HG03045 (cell line): ENCODE data around the gene ZFP28.

ENCODE experiments used
- ATAC-seq: cut with Tn5 transposase; IDR thresholded peaks from one replicate; pipeline ENCODE4 v1.9.1; 2021; ENCODE audit warnings: mild to moderate bottlenecking, moderate library complexity; ENCODE audit not compliant: unreplicated experiment

Gene ZFP28

DNA sequence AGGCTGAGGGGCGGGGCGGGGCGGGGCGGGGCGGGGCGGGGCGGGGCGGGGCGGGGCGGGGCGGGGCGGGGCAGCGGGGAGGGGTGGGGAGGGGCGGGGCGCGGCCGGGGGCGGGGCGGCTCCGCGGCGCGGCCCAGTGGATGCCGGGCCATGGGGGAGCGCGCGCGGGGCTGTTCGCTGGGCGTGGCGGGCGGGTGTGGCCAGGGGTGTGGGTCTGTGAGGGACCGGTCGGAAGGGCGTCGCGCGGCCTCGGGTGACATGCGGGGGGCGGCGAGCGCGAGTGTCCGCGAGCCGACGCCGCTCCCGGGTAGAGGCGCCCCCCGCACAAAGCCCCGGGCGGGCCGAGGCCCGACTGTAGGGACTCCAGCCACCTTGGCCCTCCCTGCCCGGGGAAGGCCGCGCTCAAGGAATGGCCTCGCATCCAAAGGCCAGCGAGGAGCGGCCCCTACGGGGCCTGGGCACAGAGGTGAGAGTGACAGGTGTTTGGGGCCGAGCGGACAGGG lies at the start of gene ZFP28:
ZFP28 (plus strand) TSS at position 188 of the 503 bp plus-strand sequence; CDS start at position 259, 71 bp downstream.
- ATAC-seq = peak; percentile 39

DNA sequence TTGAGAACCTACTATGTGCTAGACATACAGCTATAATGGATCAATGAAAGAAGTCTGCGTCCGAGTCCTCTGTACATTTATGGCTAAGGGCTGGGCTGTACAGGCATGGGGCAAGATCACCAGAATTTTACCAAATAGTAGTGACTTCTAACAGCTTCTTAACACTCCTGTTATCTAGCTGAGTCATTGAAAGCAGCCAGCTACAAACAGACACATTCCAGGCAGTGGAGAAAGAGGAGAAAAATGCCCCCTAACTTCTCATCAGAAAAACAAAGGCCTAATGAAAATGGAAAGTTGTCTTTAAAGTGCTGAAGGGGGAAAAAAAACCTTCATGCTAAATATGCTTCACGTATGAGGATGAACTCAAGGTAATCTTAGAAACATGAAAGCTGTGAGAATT lies 47.3 kb upstream of the ZFP28 start:
- no peak for ATAC-seq

DNA sequence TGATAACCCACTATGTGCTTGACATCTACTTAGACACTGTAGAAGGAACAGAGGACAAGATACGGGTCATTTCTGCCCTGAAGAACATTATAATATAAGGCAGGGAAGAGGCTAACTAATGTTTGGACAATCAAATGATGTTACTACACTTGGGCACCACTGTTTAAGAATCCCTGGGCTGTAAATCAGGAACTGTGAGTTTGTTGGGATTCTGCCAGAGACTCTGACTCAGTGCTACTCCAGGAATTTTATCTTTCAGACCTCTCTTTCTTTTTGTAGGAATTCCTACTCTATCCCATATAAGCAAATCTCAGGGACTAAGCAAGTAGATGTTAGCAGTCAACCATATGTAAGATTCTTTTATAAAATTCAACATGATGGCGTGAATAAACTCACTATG lies 34.2 kb upstream of the ZFP28 start:
- no peak for ATAC-seq

DNA sequence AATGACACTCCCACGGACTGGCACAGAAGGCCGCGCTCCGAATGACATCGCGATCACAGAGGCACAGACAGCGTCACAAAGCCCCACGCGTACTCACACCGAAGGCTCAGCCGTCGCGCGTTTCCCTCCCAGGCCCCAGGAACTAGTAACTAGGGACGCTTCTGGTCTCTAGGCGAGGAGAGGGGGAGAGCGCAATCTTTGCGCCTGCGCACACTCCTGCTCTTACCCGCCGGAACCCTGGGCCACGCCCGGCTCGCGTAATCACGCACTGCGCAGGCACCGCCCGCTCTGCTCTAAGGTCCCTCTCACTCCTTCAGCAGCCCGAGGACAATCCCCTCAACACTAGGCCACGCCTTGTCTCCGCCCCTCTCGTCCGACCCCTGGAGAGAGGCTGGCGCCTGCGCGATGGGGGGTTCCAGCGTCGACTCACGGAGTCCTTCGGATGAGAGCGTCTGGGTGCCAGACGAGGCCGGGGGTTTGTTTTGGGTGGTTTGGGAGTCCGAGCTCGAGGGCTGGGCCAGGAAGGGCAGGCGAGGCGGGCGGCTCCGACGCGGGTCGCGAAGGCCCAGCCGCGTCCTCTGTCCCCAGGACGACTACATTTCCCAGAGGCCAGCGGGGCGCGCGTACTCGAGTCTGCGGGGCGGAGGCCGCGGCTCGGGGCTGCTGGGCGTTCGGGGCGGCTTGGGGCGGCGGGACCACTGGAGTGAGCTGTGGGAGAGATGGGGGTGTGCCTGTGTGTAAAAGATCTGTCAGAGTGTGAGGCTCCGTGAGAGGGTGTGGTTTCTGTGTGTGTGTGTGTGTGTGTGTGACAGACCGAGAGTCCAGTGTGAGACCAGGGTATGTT lies 31.1 kb upstream of the ZFP28 start, which contains the start of gene ZNF471:
ZNF471 (plus strand) TSS at position 410 of the 844 bp plus-strand sequence. CDS start 3,717 bp downstream, outside the sequence.
- no peak for ATAC-seq

DNA sequence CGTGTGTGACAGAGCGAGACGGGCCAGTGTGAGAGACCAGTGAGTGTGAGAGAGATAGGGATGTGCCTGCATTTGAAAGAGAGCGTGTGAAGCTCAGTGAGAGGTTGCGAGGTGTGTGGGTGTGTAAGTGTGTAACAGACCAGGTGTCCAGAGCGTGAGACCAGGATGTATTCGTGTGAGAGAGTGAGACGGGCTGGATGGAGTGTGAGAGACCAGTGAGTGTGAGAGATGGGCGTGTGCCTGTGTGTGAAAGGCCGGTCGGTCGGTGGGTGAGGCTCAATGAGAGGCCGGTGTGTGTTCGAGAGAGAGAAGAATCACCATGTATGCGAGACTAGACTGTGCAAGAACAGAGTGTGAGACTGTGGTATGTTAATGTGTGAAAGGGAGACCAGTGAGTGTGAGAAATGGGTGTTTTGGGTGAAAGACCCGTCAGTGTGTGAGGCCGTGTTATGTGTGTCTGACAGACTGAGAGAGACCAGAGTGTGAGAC lies 30.4 kb upstream of the ZFP28 start:
- ATAC-seq = no peak

DNA sequence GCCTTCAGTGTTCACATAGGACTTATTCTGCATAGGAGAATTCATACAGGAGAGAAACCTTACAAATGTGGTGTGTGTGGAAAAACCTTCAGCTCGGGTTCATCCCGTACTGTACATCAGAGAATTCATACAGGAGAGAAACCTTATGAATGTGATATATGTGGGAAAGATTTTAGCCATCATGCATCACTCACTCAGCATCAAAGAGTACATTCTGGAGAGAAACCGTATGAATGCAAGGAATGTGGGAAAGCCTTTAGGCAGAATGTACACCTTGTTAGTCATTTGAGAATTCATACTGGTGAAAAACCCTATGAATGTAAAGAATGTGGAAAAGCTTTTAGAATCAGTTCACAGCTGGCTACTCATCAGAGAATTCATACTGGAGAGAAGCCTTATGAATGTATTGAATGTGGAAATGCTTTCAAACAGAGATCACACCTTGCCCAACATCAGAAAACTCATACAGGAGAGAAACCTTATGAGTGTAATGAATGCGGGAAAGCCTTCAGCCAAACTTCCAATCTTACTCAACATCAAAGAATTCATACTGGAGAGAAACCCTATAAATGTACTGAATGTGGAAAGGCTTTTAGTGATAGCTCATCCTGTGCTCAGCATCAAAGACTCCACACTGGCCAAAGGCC lies 13.4 kb upstream of the ZFP28 start:
- no peak for ATAC-seq

DNA sequence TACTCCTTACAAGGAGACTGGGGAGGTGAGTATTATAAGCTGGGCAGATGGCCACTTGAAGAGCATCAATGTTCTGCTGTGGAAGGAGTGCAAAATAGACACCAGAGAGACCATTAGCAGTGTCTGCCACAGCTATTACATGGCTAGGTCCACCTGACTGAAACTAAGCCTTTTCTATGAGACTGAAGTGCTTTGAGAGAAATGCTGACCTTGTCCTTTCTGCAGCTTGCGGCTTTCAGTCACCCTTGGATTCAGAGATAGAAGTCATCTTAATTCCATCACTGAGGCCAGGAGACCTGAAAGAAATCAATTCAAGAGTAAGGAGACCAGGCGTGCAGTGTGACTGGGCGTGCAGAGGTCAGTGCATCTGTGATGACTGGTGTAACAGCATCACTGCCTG lies 1.3 kb upstream of the ZFP28 start:
- ATAC-seq = no peak

DNA sequence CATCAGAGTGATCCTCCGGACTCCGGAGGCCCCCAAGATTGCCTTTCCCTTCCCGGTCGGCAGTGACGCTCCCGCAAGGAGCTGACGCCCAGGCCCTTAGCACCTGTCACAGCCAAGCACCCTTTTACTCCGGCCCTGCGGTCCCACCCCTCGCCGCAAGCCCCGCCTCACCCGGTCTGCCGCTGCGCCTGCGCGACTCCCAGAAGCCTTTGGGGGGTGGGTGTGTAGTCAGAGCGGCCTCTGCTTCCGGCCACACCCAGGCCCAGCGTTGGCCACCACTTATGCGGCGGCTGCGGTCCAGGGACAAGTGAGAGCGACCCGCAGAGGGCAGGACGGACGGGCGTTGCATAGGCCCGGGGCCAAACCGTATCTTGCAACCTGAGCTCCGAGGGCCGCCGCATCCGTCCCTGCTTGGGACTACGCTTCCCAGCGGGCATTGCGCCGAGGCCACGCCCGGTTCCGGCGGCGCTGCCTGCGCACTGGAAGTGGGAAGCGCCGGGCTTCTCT lies 441 bp upstream of the ZFP28 start:
- peak; percentile 81 for ATAC-seq

DNA sequence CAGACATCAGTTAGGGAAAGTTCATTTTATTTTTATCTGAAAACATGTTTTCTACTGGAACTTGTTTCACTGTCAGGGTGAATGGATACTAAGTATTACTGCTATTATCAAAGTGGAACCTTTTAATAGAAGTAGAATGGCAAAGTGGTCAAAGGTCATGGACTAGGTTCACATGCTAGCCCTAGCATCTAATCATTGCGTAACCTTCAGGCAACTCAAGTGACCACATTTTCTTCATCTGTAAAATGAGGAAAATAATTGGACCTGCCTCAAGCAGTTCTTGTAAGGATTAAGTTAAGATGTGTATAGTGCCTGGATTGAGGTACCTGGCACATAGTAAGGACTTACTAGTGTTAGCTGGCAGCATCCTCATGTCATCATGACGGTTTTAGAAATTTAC lies 5.0 kb downstream of the ZFP28 start:
- no peak for ATAC-seq

DNA sequence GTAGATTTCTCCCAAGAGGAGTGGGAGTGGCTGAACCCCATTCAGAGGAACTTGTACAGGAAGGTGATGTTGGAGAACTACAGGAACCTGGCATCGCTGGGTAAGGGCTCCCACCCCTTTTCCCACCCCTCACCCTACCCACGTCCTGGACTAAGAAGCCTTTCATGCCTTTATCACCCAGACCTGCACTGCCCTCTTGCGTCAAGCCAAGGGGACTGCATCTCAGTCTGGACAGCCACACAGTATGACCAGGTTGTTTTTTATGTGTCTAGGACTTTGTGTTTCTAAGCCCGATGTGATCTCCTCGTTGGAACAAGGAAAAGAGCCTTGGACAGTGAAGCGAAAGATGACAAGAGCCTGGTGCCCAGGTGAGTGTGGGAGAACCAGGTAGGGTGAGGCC lies 8.8 kb downstream of the ZFP28 start:
- no peak for ATAC-seq

DNA sequence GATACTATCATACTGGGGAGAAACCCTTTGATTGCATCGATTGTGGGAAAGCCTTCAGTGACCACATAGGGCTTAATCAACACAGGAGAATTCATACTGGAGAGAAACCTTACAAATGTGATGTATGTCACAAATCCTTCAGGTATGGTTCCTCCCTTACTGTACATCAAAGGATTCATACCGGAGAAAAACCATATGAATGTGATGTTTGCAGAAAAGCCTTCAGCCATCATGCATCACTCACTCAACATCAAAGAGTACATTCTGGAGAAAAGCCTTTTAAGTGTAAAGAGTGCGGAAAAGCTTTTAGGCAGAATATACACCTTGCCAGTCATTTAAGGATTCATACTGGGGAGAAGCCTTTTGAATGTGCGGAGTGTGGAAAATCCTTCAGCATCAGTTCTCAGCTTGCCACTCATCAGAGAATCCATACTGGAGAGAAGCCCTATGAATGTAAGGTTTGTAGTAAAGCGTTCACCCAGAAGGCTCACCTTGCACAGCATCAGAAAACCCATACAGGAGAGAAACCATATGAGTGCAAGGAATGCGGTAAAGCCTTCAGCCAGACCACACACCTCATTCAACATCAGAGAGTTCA lies 15.6 kb downstream of the ZFP28 start:
- ATAC-seq = no peak

DNA sequence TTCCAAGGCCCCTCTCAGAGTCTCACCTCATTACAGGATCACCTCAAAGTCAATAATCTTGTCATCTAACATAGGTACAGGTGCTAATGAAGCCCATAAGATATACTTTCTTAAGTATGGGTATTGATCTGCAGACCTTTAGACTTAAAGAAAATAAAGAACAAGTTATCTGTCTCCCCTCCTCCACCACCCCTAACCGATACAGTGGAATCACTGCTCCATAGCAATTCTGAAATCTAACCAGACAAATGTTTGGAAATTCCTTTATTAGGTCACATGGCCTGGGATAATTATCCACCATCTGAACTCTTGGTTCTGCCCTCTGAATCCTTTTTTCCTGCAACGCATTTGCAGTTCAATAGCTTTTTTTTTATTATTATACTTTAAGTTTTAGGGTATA lies 24.0 kb downstream of the ZFP28 start:
- no peak for ATAC-seq

DNA sequence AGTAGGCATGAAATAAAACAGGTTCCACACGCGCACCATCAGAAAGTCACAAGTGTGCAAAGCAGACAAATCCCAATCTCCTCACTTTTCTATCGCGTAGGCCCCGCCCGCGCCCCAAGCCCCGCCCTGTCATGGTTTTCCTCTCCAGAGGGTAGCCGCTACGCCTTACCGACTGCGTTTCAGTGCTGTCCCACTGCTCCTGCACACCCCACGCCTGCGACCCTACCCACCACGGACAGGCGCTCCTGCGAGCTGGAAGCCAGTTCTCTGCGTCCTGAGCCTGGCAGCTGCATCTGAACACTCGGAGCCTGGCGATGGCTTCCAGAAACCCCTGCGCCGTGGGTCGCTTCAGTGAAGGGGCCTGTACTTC lies 28.1 kb downstream of the ZFP28 start:
- peak; percentile 35 for ATAC-seq

DNA sequence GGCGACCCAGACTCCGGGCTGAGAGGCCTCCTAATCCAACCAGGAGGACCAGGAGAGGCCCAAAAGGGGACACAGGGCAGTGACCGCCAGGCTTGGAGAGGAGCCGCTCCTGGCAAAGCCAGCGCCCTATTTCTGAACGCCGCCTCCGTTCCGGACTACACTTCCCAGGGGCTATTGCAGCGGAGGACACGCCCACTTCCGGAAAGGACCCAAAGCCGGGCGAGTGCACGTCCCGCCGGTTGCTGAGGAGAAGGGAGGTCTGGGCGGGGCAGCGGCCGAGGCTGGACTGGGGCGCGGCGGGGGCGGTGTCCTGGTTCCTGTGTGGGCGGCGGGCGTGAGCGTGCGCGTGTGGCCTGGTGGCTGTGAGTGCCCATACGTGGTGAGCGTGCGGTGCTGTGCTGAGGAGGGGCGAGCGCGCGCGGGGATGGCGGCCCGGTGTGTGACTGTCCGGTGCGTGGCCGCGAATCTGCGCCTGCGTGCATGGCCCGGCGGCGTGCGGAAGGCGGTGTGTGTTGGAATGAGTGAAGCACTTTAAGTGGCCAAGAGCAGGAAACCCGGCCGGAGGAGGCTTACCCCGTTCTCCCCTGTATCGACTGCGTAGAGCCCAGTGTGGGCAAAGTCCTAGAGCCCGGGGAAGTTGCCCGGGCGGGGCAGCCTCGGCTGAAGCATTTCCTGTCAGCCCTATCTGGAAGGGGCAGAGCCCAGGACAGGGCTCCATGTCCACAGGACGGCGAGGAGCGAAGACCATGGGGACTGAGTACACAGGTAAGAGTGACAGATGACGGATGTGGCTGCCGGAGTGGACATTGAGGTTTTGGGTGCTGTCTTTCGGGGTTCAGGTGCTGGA lies 28.7 kb downstream of the ZFP28 start, which contains the start of gene ZNF470:
ZNF470 (plus strand) TSS at position 195 of the 847 bp plus-strand sequence. CDS start 2,844 bp downstream, outside the sequence.
- peak; percentile 98 for ATAC-seq

DNA sequence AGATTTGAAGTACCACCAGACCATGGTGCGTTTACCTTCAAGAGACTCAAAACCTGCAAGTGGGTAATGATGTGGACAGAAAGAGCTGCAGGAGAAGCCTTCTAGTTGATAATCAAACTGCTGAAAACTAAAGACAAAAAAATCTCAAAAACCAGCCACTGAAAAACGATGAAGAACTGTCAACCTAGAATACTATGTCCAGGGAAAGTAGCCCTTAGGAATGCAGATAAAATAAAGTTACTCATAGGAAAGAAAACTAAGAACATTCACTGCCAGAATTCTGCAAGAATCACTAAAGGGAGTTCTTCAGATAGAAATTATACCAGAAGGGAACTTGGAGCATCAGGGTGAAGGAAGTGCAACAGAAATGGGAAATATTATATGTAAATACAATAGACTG lies 33.8 kb downstream of the ZFP28 start:
- ATAC-seq = no peak

DNA sequence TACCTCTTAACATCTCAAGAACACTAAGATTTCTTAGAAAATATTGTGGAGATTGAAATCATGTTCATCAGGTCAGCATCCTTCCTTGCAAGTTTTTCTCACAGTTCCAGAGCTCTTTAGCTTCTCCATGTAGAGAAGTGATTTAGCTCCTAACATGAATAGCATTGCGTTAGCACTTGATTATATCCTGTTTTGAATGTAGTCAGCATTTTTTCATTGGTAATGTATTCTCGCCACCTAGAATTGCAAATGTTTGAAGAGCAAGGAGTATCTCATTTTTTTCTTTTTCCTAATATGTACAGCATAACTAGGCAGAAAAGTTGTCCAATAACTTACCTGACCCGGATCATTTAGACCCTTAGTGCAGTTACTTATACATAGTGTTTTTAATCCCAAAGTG lies 35.2 kb downstream of the ZFP28 start:
- ATAC-seq = no peak

DNA sequence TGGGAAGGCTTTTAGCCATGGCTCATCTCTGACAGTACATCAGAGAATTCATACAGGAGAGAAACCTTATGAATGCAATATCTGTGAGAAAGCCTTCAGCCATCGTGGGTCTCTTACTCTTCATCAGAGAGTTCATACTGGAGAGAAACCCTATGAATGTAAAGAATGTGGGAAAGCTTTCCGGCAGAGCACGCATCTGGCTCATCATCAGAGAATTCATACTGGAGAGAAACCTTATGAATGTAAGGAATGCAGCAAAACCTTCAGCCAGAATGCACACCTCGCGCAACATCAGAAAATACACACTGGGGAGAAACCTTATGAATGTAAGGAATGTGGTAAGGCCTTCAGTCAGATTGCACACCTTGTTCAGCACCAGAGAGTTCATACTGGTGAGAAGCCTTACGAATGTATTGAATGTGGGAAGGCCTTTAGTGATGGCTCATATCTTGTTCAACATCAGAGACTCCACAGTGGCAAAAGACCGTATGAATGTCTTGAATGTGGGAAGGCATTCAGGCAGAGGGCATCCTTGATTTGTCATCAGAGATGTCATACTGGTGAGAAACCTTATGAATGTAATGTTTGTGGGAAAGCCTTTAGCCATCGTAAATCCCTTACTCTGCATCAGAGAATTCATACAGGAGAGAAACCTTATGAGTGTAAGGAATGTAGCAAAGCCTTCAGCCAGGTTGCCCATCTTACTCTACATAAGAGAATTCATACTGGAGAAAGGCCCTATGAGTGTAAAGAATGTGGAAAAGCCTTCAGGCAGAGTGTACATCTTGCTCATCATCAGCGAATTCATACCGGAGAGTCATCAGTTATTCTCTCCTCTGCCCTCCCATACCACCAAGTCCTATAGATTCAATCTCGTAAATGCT lies 39.2 kb downstream of the ZFP28 start:
- ATAC-seq = no peak

DNA sequence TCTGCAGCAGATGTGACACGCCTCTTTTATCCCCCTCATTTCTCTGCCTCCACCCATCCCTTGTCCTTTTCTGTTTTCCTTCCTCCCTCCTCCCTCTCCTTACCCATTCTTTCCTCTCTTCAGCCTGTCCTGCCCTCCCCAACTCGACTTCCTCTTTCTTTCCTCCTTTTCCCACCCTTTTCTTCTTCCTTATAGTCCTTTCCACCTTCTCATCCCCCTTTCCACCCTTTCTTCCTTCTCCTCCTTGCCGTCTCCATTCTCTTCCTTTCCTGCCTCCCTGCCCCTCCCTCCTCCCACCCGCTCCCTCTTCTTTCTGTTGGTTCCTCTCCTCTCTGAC lies 55.7 kb downstream of the ZFP28 start:
- no peak for ATAC-seq

DNA sequence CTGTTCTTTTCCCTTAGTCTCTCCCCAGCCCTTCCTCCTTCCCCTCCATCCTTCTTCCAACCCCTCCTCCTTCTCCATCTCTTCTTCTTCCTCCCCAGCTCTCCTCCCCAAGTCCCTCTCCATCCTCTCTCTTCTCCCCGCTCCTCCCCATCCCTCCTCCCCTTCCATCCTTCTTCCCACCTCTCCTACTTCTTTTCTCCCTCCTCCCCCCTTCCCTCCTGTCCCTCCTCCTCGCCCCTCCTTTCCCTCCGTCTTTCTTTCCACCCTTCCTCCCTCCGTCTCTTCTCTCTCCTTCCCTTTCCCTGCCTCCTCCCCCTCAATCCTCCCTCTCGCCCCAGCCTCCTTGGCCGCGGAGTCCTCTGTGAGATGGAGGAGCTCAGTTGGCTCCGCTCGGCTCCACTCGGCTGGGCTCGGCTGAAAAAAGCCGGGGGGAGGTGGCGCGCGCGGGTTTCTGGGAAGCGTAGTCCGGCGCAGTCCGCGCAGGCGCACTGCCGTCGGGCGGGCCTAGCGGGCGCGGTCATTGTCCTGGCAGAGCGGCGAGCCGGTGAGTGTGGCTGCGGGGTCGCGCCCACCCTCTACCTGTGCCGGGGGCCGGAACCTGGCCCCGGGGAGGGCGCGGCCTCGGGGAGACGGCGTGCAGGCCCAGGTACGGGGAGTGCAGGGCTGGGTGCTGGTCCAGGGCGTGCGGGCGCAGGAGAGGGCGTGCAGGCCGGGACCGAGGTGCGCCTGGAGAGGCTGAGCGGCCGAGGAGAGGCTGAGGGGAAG lies 56.2 kb downstream of the ZFP28 start, which contains the start of gene ZNF71:
ZNF71 (plus strand) TSS at position 520 of the 765 bp plus-strand sequence. CDS start 6,257 bp downstream, outside the sequence.
- peak; percentile 87 for ATAC-seq
